Lower leg skin (tissue), 3 donors: Measurements from ENCODE around the gene UGT1A1.

ENCODE experiments used
- CTCF ChIP-seq, 3 donors: fragments of 450-650 bp; IDR thresholded peaks; one replicate each; pipeline ENCODE4 v1.5.1; 2016; ENCODE audit warnings: antibody characterized with exemption in 3 of 3, mild to moderate bottlenecking in 3 of 3, moderate library complexity in 2 of 3
- POLR2A ChIP-seq, 2 donors: fragments of 450-650 bp; IDR thresholded peaks; one replicate each; pipeline ENCODE4 v1.6.1; 2016 to 2017; ENCODE audit warnings: antibody characterized with exemption in 2 of 2, mild to moderate bottlenecking in 1 of 2, moderate library complexity in 1 of 2

- TF ChIP-seq CTCF (IDR thresholded peaks at IDR 0.05) (no peak), POLR2A (IDR thresholded peaks at IDR 0.05) (no peak)
Measured at GRCh38 chr2:233817995-233818638, 58.0 kb downstream of the UGT1A1 start.
